ENCODE measurements around the gene PXDN.

The PXDN gene

GRCh38 chr2:1605102-1606045 is 138.9 kb downstream of the PXDN start:
- DNase-seq: no peak

DNA sequence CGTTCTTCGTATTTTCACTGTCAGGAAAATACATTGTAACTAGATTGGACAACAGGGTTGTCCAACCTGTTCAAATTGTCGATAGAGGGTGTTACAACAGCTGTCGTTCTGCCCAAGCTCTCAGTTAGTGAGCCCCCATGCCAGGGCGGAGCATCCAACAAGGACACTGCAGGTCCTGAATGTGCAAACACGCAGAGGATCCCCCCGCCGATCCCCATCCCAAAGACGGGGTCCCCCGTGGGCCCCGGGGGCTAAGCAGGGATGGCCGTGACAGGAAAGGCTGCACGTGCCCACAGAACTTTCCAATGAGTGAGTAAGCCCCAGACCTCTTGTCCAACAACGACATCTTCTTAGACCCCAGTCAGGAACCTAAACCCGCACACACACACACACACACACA is 140.8 kb downstream of the PXDN start:
- DNase-seq: no peak

DNA sequence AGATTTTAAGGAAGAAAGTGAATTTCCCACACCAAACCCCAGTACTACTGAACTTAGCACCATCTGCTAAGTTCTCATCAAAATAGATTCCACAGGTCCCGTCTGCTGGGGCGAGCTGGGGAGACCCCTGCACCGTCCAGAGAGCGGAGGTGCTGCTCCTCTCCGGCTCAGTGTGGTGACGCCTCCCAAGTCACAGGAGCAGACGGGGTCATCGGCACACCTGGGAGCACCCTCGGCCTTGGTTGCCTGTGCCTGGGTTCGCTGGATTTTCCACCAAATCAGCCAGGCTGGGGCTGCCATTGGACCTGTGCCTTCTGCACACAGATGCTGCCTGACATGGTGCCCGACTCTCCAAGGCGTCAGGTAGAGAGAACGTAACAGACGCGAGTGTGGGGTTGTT is 141.3 kb downstream of the PXDN start:
- no peak for DNase-seq

- no peak for DNase-seq
These were observed 141.9 kb downstream of the PXDN start for GRCh38 chr2:1602278-1603010.

GRCh38 chr2:1601471-1602277 is 142.6 kb downstream of the PXDN start:
- DNase-seq: no peak

- no peak for DNase-seq
These were observed 143.3 kb downstream of the PXDN start for GRCh38 chr2:1601067-1601412.

DNA sequence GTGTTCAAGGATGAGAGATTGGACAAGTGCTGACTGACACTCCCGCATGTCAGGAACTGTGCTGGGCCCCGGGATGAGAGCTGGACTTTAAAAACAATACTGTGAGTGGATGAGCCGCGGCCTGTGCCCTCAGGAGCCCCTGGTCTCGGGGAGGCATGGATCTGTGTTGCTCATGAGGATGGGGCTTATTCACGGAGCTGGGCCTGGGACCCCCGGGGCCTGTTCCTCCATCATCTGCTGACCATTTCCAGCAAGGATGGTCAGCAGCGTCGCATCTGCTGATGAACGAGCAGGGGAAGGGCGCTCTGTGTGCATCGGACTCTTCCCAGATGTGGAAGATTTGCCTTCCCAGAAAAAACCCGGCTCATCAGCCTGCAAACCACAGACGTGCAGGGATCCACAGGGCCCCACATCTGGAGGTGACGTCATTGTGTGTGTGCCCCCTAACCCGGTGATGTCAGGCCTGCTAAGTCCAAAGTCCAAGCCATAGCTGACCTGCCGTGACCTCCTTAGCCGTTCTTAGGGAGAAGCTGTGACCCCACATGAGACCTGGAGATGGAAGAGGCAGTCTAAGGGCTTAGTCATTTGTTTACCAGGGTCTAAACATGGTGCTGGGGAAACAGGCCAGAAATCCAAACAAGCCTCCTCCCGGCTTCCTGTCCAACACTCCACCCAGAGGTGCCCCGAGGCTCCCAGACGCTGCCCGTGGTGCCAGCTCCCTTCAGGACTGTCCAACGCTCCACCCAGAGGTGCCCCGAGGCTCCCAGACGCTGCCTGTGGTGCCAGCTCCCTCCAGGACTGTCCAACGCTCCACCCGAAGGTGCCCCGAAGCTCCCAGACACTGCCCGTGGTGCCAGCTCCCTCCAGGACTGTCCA is 143.9 kb downstream of the PXDN start:
- no peak for DNase-seq

DNA sequence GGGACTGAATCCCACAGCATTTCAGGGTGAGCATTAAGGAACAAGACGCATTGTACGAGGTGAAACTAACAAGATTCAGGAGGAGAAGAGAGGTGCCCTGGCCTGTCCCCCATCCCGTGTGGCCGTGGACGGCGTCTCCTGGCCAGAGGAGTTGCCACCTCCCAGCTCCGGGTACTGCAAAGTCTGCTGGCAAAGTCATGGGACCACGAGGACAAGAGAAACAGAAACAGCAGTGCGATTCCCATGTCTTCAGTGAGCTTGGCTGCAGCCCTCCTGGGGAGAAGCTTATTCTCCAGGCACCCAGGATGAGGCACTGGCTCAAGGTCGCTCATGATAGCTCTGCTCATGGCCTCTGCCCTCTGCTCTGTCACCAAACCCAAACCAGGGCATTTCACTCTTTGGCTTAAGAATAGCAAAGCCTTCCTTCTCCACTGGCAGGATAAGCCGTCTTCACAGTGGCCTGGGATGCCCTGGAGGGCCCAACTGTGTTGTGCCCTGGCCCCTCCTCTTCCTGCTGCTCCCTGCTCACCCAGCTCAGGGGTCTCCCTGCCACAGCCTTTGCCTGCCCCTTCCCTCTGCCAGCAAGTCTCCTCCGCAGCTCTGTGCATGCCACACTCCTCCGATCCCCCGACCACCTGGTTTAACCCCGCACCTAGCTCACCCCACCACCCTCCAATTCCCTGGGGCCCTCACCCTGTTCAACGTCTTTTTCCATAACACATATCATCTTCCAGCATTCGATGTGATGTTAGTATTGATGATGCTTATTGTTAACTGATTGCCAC is 144.8 kb downstream of the PXDN start:
- no peak for DNase-seq

- DNase-seq: no peak
These were observed 145.5 kb downstream of the PXDN start for GRCh38 chr2:1598800-1599199.

- no peak for DNase-seq
These were observed 146.1 kb downstream of the PXDN start for GRCh38 chr2:1598041-1598710.

DNA sequence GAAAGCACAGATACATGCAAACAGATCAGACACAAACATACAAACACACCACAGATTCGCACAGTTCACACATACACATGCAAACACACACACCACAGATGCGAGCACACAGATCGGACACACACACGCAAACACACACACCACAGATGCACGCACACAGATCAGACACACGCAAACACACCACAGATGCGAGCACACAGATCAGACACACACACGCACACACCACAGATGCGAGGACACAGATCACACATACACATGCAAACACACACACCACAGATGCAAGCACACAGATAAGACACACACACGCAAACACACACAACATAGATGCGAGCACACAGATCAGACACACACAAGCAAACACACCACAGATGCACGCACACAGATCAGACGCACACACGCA is 149.0 kb downstream of the PXDN start:
- no peak for DNase-seq

GRCh38 chr2:1594373-1595171 is 149.7 kb downstream of the PXDN start:
- DNase-seq: no peak

GRCh38 chr2:1594123-1594372 is 150.3 kb downstream of the PXDN start:
- no peak for DNase-seq

- no peak for DNase-seq
These were observed 150.8 kb downstream of the PXDN start for GRCh38 chr2:1593371-1594122.

GRCh38 chr2:1591978-1592907 is 152.1 kb downstream of the PXDN start:
- no peak for DNase-seq

DNA sequence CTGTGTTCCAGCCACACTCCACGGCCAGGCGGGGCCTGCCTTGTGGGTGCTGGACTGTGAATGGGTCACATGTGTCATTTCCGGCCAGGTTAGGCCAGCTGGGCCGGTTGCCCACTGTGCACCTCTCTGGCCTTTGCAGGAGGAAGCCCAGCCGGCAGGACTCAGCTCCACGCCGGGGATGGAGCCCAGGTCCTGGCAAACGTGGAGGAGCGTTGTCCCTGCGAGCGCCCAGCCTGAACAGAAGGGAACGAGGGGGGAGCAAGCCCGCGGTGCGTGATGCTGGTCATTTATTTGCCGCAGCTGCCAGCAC is 152.9 kb downstream of the PXDN start:
- no peak for DNase-seq

DNA sequence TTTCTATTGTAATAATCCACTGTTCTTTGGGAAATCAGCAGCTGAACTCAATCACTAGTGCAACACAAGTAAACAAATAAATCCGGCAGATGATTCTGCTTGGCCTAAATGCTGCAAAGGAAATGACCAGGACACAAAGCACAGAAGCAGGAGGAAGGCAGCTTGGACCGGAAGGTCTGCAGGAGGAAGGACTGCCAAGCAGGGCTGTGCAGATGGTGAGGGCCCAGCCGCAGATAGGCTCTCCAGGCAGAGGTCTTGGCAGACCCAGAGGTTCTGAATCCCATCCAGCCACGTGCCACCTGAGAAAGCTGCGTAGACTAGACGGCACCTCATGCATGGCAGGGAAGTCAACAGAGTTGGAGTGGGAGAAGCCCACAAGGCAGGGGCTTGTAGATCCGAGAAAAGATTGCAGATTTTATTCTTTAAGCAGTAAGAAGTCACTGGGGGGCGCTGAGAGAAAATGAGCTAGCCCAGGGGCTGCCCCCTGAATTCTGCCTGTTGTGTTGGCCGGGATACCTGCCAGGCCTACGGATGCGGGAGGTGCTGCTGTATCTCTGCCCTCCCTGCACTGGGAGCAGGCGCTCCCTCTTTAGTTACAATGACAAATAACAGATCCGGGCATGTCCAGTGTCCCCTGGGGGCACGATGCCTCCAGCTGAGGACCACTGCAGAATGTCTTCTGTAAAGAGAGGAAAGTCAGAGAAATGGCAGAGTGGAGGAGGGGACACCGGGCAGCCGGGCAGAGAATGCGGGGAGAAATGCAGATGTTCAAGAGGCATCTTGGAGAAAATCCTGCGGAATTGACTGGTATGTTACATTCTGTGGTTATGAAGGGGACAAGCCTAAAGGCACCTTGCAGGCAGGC is 153.5 kb downstream of the PXDN start:
- peak; percentile 26 for DNase-seq
